Endothelial cell of hepatic sinusoid (primary cell): ENCODE results near the gene SPDEF.

Experiments used
- in situ Hi-C: cut with HindIII; loops from 2 replicates; pipeline ENCODE4 v1.10.0; 2017; ENCODE audit warnings: low sequenced_read_pairs

SPDEF gene

GRCh38 chr6:34549026-34549803 is 6.9 kb downstream of the SPDEF start:
- in situ Hi-C loops: no loop called here

GRCh38 chr6:34547701-34548644 is 8.2 kb downstream of the SPDEF start:
- in situ Hi-C loops: no loop called here

DNA sequence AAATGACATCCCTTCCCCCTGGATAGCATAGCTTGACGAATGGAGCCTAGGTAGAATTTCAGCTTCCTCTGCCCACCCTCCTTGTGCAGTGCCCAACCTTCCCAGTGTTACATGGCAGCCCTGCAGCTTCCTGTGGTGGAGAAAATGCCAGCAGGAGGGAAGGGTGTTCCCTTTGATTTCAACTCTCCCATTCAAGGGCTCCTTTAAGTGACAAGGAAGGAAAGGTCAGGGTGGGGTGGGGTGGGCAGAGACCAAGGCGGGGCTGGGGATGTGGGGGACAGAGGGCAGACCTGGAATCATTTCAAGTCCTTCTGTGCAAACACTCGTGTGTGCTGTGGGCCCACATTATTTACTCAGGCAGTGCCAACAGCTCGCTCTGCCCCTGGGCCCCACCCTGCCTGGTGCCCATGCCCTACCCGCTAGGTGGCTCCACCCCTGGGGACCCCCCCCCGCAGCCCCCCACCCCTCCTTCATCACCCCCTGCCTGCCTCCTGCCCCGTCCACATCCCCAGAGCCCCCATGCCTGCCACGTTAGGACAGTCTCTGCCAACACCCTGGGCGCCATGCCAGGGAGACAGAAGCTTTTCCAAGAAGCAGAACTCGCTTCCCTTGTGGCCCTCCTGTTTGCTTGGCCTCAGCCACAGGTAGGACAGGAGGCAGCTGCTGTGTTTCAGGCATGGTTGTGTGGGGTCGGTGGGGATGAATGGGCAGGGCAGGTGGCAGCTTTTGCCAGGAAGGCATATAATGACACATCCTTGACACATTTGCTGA is 9.4 kb downstream of the SPDEF start:
- in situ Hi-C loops: no loop called here

DNA sequence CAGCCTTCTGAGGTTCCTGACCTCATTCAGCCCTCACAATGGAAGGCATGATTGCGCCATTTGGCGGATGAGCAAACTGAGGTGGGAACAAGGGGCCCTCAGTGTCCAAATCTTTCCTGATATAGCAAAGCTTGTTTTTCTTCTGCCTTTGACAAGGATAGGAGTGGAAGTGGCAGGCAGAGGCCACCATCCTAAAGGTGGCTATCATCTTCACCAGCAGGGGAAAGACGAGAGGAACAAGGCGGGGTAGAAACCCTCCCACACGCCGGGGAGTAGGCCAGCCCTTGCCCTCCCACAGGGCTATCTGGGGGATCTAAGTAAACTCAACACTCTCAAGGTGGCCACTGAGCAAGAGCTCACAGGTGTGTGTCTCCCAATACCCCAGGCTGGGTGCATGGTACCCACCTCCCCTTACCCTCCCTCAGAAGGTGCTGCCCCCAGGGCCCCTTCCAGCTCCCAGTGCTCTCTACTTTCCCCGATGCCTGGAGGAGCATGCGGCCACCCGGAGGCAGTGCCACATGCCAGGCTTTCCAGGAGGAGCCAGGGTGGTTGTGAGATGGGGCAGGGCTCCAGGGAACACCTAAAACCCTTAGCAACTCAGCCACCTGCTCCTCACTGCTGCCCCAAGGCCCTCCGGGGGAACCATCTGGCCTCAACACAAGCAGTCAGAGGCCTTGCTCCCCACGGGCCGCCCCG is 11.2 kb downstream of the SPDEF start:
- in situ Hi-C loops: no loop called here

- in situ Hi-C loops: no loop called here
Measured at GRCh38 chr6:34544052-34544604, 12.0 kb downstream of the SPDEF start.

GRCh38 chr6:34543421-34543820 is 12.7 kb downstream of the SPDEF start:
- in situ Hi-C loops: no loop called here

- in situ Hi-C loops: no loop called here
Measured at GRCh38 chr6:34540841-34541240, 15.3 kb downstream of the SPDEF start.

- in situ Hi-C loops: no loop called here
Measured at GRCh38 chr6:34540222-34540621, 15.9 kb downstream of the SPDEF start.

GRCh38 chr6:34539181-34539580 is 16.9 kb downstream of the SPDEF start:
- in situ Hi-C loops: no loop called here

DNA sequence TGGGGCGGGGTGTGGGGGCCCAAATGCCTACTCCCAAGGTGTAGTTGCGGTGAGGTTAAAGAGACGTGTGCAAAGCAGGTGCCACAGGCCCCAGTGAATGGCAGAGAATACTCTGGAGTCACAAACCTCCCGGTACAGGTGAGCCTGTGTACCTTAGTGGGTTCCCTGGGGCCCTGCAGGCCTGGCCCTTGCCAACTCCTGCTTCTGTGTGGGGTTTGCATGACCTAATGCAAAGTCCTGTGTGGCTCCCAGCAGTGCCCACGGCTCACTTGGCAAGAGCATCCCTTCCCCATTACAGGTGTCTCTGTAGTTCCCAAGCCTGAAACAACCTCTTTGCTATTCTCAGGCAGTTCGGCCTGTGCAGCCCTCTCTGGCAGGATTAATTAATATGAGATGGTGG is 17.5 kb downstream of the SPDEF start:
- in situ Hi-C loops: no loop called here

DNA sequence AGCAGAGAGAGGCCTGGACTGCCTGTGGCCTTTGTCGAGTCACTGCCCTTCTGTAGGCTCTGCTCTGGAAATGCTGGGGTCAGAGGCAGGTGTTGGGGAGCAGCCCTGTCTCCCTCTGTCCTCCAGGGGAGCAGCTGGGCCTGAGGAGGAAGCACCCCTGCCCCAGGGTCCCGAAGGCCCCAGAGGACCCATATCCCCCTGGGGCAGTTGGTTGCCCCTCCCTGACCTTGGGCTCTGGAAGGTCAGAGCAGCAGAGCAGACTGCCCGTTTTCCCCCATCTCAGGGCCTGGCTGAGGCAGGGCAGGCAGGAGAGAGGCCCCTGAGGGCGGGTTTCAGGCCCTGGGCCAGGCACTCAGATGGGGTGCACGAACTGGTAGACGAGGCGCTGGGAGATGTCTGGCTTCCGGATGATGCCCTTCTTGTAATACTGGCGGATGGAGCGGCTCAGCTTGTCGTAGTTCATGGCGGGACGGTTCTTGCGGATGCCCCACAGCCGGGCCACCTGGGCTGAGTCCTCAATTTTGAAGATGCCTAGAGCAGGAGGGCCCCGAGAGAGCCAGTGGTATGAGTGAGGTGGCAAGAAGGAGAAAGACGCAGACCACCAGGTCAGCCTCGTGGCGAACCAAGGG is 18.1 kb downstream of the SPDEF start:
- in situ Hi-C loops: no loop called here

GRCh38 chr6:34536959-34537848 is 18.9 kb downstream of the SPDEF start:
- in situ Hi-C loops: no loop called here

- in situ Hi-C loops: no loop called here
Measured at GRCh38 chr6:34536251-34536958, 19.7 kb downstream of the SPDEF start.

- in situ Hi-C loops: no loop called here
Measured at GRCh38 chr6:34535646-34536045, 20.5 kb downstream of the SPDEF start.

- in situ Hi-C loops: no loop called here
Measured at GRCh38 chr6:34535199-34535598, 20.9 kb downstream of the SPDEF start.

DNA sequence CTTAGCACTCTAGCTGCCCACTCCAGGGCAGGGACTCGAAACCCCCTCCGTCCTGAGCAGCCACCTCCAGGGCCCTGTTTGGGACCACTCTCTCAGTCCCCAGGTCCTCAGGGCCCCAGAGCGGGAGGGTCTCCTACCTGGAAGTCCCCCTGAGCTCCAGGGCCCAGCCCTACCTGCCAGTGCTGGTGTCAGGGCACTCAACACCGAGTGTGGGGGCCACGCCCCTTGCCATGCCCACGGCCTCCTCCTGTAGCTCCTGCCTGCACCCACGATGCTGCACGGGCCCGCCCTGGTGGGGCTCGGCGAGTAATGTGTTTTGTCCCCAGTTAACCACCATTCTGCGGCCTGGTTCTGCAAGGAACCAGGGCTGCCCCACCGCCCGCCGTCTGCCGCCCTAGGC is 21.5 kb downstream of the SPDEF start:
- in situ Hi-C loops: loop anchor here (5.0 kb wide), 1 partner anchor 73 kb away; no protein-coding TSS in a partner anchor

- in situ Hi-C loops: loop anchor here (5.0 kb wide), 1 partner anchor 73 kb away; no protein-coding TSS in a partner anchor
Measured at GRCh38 chr6:34534146-34534545, 22.0 kb downstream of the SPDEF start.

- in situ Hi-C loops: loop anchor here (5.0 kb wide), 1 partner anchor 75 kb away; no protein-coding TSS in a partner anchor
Measured at GRCh38 chr6:34532230-34532629, 23.9 kb downstream of the SPDEF start.
